SU-DHL-6 (cell line): ENCODE measurements around the gene CAMKK1.

Experiments used
- H2AFZ ChIP-seq: fragments of 200-600 bp; sonication (generic); 2 replicates; pipeline ENCODE4 v1.6.1; 2014; ENCODE audit warnings: low read depth, mild to moderate bottlenecking, moderate library complexity, mixed read lengths, antibody characterized with exemption, low read length; ENCODE audit not compliant: severe bottlenecking
- H3F3A ChIP-seq: fragments of 200-600 bp; shearing (Covaris generic); 2 replicates; pipeline ENCODE4 v1.6.0; 2016; ENCODE audit warnings: antibody characterized with exemption, mild to moderate bottlenecking; ENCODE audit not compliant: insufficient read depth
- H3K27ac ChIP-seq: fragments of 200-600 bp; sonication (generic); 2 replicates; pipeline ENCODE4 v1.5.1; 2016; ENCODE audit warnings: low read depth, mild to moderate bottlenecking, low read length, moderate library complexity, mixed read lengths
- H3K27me3 ChIP-seq: fragments of 200-600 bp; sonication (generic), shearing (Covaris generic); 2 replicates; pipeline ENCODE4 v1.6.0; 2014; ENCODE audit warnings: mild to moderate bottlenecking, low read length
- H3K36me3 ChIP-seq: fragments of 200-600 bp; sonication (generic); 2 replicates; pipeline ENCODE4 v1.6.1; 2014; ENCODE audit warnings: mild to moderate bottlenecking, low read length, mixed read lengths
- H3K4me2 ChIP-seq: fragments of 300-600, 200-600 bp; shearing (Covaris generic), sonication (generic); 2 replicates; pipeline ENCODE4 v1.6.0; 2014; ENCODE audit warnings: low read length, low read depth, mild to moderate bottlenecking; ENCODE audit not compliant: poor library complexity, severe bottlenecking
- H3K4me3 ChIP-seq: fragments of 200-600 bp; sonication (generic); 2 replicates; pipeline ENCODE4 v1.5.1; 2014; ENCODE audit warnings: antibody characterized with exemption, low read length, mild to moderate bottlenecking, mixed read lengths; ENCODE audit not compliant: insufficient read depth, poor library complexity, severe bottlenecking
- H3K79me2 ChIP-seq: fragments of 200-600 bp; sonication (generic); 2 replicates; pipeline ENCODE4 v1.6.1; 2014; ENCODE audit warnings: mild to moderate bottlenecking, low read length, moderate library complexity; ENCODE audit not compliant: insufficient read depth
- H3K9ac ChIP-seq: fragments of 200-600 bp; sonication (generic); 2 replicates; pipeline ENCODE4 v1.7.0; 2014; ENCODE audit warnings: mild to moderate bottlenecking, low read length
- H3K9me2 ChIP-seq: fragments of 200-600 bp; sonication (generic); replicated peaks from 2 replicates; pipeline ENCODE4 v1.6.1; 2014; ENCODE audit warnings: low read length; ENCODE audit not compliant: insufficient read depth
- H3K9me3 ChIP-seq: fragments of 200-600 bp; sonication (generic); 2 replicates; pipeline ENCODE4 v1.6.1; 2014; ENCODE audit warnings: low read length, mixed read lengths; ENCODE audit not compliant: insufficient read depth
- H4K20me1 ChIP-seq: fragments of 200-600 bp; sonication (generic); 2 replicates; pipeline ENCODE4 v1.6.1; 2014; ENCODE audit warnings: low read depth, mild to moderate bottlenecking, antibody characterized with exemption, low read length, moderate library complexity, mixed read lengths
- EZH2phosphoT487 ChIP-seq: fragments of 200-600 bp; sonication (generic), shearing (Covaris generic); conservative IDR thresholded peaks from 2 replicates; pipeline ENCODE4 v1.6.1; 2018; ENCODE audit warnings: mild to moderate bottlenecking, antibody characterized with exemption, low read length, moderate library complexity, mixed read lengths
- TF ChIP-seq, protein P1 (sequence below): fragments of 200-600 bp; sonication (generic); IDR thresholded peaks from one replicate; pipeline ENCODE4 v1.5.1; 2017; ENCODE audit warnings: antibody characterized with exemption, mild to moderate bottlenecking, low read length, moderate library complexity; ENCODE audit not compliant: insufficient read depth, poor library complexity, severe bottlenecking

Gene CAMKK1

DNA sequence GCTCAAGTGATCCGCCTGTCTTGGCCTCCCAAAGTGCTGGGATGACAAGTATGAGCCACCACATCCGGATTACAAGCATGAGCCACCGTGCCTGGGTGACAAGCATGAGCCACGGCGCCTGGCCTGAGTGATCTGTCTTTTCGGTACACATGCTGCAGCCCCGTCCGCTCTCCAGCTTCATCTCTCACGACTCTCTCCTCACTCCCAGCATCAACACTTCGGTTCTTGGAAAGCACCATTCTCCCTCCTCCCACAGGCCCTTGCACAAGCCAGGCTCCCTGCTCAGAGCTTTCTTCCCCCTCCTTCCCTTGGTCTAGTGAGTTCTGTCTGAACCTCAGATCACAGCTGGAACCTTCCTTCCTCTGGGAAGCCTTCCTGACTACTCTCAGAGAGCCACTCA is 40.3 kb downstream of the CAMKK1 start:
- no peak overlapping the region for H3K4me2 ChIP-seq
- H3K27me3 ChIP-seq: no peaks in the 10 kb centered on the region
- H3K4me3 ChIP-seq: no peak overlapping the region
- no peak overlapping the region for H3K27ac ChIP-seq
- H3K9ac ChIP-seq: no peak overlapping the region
- H4K20me1 ChIP-seq: no peaks in the 10 kb centered on the region
- TF ChIP-seq, protein P1, sequence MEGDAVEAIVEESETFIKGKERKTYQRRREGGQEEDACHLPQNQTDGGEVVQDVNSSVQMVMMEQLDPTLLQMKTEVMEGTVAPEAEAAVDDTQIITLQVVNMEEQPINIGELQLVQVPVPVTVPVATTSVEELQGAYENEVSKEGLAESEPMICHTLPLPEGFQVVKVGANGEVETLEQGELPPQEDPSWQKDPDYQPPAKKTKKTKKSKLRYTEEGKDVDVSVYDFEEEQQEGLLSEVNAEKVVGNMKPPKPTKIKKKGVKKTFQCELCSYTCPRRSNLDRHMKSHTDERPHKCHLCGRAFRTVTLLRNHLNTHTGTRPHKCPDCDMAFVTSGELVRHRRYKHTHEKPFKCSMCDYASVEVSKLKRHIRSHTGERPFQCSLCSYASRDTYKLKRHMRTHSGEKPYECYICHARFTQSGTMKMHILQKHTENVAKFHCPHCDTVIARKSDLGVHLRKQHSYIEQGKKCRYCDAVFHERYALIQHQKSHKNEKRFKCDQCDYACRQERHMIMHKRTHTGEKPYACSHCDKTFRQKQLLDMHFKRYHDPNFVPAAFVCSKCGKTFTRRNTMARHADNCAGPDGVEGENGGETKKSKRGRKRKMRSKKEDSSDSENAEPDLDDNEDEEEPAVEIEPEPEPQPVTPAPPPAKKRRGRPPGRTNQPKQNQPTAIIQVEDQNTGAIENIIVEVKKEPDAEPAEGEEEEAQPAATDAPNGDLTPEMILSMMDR: no peak
- no peaks in the 10 kb centered on the region for H3K36me3 ChIP-seq
- H3K79me2 ChIP-seq: no peaks in the 10 kb centered on the region
- H3K9me3 ChIP-seq: no peaks in the 10 kb centered on the region
- no peaks in the 10 kb centered on the region for H3F3A ChIP-seq
- no peaks in the 10 kb centered on the region for H3K9me2 ChIP-seq
- H2AFZ ChIP-seq: no peak overlapping the region

DNA sequence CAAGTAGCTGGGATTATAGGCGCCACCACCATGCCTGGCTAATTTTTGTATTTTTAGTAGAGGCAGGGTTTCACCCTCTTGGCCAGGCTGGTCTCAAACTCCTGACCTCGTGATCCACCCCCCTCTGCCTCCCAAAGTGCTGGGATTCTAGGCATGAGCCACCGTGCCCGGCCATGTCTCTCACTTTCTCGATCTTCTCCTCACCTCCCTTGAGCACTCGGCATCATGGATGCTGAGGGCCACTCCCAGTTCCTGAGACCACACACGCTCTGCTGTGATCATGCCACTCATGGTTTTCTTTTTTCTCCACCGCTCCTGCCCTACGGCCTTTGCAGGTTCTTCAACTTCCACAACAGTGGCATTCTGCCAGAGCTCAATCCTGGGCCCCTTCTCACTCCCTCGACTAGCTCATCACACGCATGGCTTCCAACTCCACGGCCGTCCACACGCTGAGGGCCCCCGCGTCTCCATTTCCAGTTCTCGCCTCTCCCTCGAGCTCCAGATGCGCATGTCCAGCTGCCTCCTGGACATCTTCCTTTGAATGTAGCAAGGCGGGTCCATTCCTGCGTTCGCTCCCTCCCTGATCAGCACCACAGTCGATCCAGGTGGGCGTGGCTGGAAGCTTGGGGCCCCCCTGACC is 41.3 kb downstream of the CAMKK1 start:
- Histone ChIP-seq H3K9ac (no peak overlapping the region), H3F3A (no peaks in the 10 kb centered on the region), H3K36me3 (no peaks in the 10 kb centered on the region), H3K27me3 (no peaks in the 10 kb centered on the region), H3K4me2 (no peak overlapping the region), H3K9me3 (no peaks in the 10 kb centered on the region), H4K20me1 (no peaks in the 10 kb centered on the region), H3K79me2 (no peaks in the 10 kb centered on the region), H2AFZ (no peak overlapping the region), H3K4me3 (no peak overlapping the region), H3K27ac (no peak overlapping the region), H3K9me2 (no peaks in the 10 kb centered on the region)
- TF ChIP-seq EZH2phosphoT487: no peak
- TF ChIP-seq, protein P1: no peak

DNA sequence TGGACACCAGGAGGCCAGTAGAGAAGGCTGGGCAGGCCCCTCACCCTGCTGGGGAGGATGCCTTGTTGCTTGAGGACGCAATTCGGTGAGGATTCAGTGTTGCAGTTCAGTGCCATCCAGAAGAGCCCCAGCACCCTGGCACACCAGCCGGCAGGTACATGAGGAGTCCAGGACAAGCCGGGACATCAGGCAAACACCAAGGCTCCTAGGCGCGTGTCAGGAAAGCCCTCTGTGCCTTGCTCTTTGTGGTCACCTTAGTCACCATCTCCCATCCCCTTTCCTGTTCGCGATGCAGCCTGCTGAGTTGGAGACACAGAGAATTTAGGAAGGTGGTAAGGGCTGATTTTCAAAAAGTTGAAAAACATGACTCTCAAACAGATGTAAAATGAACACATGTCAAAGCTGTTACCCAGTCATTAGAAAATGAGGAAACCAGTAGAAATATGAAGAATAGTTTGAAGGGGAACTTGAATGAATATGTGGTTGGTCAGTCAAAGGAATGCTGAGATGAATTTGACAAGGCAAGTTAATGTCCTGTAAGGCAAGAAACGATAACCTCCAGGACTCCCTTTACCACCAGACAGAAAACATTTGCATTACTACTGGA is 44.5 kb downstream of the CAMKK1 start:
- Histone ChIP-seq H3K36me3 (no peaks in the 10 kb centered on the region), H3K9ac (no peak overlapping the region), H3K9me2 (no peaks in the 10 kb centered on the region), H3K4me3 (no peak overlapping the region), H3K27me3 (no peaks in the 10 kb centered on the region), H3F3A (0 out of 2 replicates have a peak, but pooled peaks cover 5% of the 10 kb centered on the region), H3K9me3 (no peaks in the 10 kb centered on the region), H2AFZ (no peak overlapping the region), H3K4me2 (no peak overlapping the region), H3K27ac (no peak overlapping the region), H4K20me1 (no peaks in the 10 kb centered on the region), H3K79me2 (peaks cover 19% of the 10 kb centered on the region)
- TF ChIP-seq, protein P1: no peak
- TF ChIP-seq EZH2phosphoT487: no peak
